ENCODE results near the gene FTO.

FTO gene

DNA sequence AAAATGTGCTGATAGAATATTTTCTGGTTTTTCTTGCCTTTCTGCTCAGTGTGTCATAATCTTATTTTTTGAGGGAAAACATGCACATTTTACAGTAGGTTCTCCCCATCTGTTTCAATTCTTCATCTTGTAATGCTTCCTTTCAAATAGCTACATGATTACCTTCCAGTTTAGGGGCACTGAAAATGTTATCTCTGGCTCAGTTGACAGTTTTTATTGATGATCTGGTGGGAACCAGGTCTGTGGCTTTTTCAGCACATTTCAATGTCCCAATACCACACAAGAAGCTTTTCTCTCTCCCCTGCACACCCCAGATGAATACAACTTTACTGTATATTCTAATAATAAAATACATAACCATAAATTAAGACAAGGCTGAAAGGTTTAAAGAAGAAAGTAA lies 36.5 kb downstream of the FTO start:
- TF ChIP-seq, protein P1, sequence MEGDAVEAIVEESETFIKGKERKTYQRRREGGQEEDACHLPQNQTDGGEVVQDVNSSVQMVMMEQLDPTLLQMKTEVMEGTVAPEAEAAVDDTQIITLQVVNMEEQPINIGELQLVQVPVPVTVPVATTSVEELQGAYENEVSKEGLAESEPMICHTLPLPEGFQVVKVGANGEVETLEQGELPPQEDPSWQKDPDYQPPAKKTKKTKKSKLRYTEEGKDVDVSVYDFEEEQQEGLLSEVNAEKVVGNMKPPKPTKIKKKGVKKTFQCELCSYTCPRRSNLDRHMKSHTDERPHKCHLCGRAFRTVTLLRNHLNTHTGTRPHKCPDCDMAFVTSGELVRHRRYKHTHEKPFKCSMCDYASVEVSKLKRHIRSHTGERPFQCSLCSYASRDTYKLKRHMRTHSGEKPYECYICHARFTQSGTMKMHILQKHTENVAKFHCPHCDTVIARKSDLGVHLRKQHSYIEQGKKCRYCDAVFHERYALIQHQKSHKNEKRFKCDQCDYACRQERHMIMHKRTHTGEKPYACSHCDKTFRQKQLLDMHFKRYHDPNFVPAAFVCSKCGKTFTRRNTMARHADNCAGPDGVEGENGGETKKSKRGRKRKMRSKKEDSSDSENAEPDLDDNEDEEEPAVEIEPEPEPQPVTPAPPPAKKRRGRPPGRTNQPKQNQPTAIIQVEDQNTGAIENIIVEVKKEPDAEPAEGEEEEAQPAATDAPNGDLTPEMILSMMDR (IDR thresholded peaks at IDR 0.05) = no peak
- no peak for TF ChIP-seq ZFX (IDR thresholded peaks at IDR 0.05; ENCODE audit: borderline replicate concordance)
- peak overlapping the region; percentile 72 for H3K27ac ChIP-seq

DNA sequence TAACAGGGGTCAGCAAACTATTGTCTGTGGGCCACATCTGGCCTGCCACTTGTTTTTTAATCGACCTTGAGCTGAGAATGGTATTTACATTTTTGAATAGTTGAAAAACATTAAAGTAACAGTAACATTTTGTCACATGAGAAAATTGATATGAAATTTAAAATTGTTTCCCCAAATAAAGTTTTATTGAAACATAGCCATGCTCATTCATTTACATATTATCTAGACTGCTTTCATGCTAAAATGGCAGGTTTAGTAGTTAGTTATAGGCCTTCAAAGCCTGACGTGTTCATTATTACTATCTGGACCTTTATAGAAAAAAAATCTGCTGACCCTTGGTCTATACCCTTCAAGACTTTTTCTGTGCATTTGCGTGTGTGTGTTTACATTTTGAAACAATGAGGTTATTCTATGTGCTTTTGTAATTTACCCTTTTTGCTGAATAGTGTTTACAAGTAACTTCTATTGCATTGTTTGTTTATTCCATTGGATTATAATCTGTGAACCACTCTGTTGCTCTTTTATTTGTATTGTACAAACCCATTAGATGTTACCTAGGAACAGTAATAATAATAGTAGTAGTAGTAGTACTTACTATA lies 37.1 kb downstream of the FTO start:
- H3K27ac ChIP-seq = peak overlapping the region; percentile 72
- no peak for TF ChIP-seq ZFX (IDR thresholded peaks at IDR 0.05; ENCODE audit: borderline replicate concordance)
- TF ChIP-seq, protein P1 (IDR thresholded peaks at IDR 0.05) = no peak

DNA sequence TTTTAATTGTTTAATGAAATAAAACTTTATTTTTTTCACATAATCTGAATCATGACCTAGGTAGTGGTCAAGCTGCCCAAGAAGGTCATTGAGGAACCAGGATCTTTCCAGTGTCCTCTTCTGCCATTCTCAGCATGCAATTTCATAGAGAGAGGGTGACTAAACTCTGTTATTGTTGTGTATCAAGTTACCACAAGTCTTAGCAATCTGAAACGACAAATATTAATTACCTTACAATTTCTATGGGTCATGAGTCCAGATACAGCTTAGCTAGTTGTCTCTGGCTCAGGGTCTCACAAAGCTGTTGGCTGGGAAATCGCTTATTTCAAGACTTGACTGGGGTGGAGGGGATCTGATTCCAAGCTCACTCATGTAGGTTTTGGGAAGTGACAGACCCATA lies 37.6 kb downstream of the FTO start:
- TF ChIP-seq, protein P1 (IDR thresholded peaks at IDR 0.05) = no peak
- TF ChIP-seq ZFX (IDR thresholded peaks at IDR 0.05; ENCODE audit: borderline replicate concordance) = no peak
- H3K27ac ChIP-seq = peak overlapping the region; percentile 72

DNA sequence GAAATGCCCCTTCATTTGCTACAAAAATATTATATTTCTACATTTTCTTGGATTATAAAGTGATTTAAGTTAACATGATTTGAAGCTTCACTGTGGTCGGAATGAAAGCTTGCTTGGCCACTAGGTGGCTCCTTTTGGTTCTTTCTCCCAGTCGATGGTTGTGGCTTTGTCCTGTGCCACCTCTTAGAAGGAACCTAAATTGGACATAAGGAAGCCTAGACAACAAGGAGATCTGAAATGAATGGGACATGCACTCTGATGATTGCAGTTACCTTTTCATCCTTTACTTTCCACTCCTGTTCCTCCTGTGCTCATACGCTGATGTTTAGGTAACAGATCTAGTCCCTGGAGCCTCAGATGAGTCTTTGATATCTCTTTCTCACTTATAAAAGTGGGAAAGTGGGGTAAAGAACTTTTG lies 39.2 kb downstream of the FTO start:
- peak overlapping the region; percentile 72 for H3K27ac ChIP-seq
- TF ChIP-seq ZFX (IDR thresholded peaks at IDR 0.05; ENCODE audit: borderline replicate concordance) = no peak
- TF ChIP-seq, protein P1 (IDR thresholded peaks at IDR 0.05) = peak; percentile 81

DNA sequence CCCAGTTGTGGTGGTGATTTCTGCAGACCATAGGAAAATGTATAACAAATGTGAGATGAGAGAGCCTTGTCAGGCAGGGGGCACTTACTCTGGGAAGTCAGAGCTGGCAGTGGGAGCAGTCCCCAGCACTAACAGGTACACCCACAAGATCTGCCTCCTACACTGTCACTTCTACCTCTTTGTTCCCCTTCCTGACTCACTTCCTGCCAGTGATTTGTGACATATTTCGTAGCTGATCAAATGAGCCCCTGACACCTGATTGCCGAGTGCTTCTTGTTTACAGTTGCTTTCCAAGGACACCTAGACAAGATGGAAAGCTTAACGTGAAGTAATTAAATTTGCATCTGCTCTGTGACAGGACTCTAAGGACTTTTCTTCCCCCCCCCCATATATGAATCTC lies 40.5 kb downstream of the FTO start:
- H3K27ac ChIP-seq = peak overlapping the region; percentile 72
- no peak for TF ChIP-seq ZFX (IDR thresholded peaks at IDR 0.05; ENCODE audit: borderline replicate concordance)
- TF ChIP-seq, protein P1 (IDR thresholded peaks at IDR 0.05) = no peak

DNA sequence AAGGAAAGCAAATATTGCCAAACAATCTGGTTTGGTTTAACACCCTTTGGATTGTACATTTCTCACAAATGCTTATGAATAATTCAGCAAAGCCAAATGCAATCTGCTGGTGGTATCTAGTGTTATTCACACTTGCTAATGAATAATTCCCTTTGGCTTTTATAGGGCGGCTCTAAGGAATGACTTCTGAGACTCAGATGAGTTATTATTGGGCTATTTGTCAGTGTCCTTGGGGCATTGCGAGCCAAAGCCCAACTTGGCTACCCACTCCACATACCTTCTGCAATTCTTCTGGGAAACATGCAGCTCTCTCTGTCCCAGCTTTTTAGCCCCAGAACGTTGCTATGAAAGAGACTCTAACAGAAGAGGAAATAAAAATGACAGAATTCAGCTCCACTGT lies 41.1 kb downstream of the FTO start:
- H3K27ac ChIP-seq = peak overlapping the region; percentile 72
- no peak for TF ChIP-seq ZFX (IDR thresholded peaks at IDR 0.05; ENCODE audit: borderline replicate concordance)
- TF ChIP-seq, protein P1 (IDR thresholded peaks at IDR 0.05) = no peak

DNA sequence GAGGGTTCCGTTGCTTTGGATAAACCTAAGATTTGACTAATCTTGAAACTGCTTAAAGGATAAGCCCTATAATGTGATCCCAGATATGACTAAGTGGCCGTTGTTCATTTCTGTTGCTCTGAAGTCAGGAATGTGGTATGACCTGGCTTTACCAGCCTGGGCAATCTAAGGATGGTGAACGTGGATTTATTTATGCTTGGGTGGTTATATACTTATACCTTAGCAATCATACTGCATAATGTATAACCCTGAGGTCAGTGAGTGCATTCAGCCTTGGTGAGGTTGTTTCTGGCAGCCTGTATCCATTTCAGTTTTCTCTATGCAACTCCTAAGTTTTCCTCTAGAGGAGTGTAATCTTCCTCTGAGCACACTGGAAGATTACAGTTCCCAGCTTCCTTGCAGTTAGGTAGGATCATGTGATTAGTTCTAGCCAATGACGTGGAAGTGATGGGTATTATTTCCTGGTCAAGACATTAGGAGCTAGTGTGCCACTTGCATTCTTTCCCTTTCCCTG lies 41.9 kb downstream of the FTO start:
- no peak for TF ChIP-seq ZFX (IDR thresholded peaks at IDR 0.05; ENCODE audit: borderline replicate concordance)
- TF ChIP-seq, protein P1 (IDR thresholded peaks at IDR 0.05) = peak; percentile 13; the same call in 1 of the 2 replicates
- peak overlapping the region; percentile 72 for H3K27ac ChIP-seq
